GDM1 (cell line): ENCODE measurements around the gene C12orf56.
"Not testable (repeated sequence)": the region's sequence is repeated elsewhere in the genome, so short reads cannot be mapped to it uniquely, and the experiment has no call there.

ENCODE experiments used
- DNase-seq: peaks from one replicate; lab custom pipeline; 2025; lab: John Stamatoyannopoulos, UW

Gene C12orf56

GRCh38 chr12:64387197-64387816, 3.3 kb downstream of the C12orf56 start:
- DNase-seq = no peak

GRCh38 chr12:64385468-64385867, 5.1 kb downstream of the C12orf56 start:
- no peak for DNase-seq

DNA sequence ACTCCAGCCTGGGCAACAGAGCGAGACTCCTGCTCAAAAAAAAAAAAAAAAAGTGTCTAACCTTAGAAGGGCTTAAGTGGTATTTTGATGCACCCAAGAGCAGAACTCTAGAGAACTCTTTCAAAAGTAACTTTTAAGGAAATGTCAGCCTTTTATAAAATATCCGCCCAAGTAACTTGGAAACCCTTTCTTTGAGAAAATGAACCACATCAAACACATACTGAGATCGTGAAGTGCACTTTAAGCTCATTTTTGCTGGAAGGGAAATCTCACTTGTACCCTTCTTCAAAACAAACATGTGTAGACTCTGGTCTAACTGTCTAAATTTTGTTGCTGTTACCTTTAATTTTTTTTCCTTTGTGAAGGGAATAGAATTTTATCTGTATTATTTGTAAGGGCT, 5.5 kb downstream of the C12orf56 start:
- DNase-seq = no peak

- no peak for DNase-seq
Measured at GRCh38 chr12:64383675-64384074, 6.9 kb downstream of the C12orf56 start.

GRCh38 chr12:64362721-64363305, 27.7 kb downstream of the C12orf56 start:
- no peak for DNase-seq

- not testable (repeated sequence) for DNase-seq
Measured at GRCh38 chr12:64361173-64361572, 29.4 kb downstream of the C12orf56 start.

DNA sequence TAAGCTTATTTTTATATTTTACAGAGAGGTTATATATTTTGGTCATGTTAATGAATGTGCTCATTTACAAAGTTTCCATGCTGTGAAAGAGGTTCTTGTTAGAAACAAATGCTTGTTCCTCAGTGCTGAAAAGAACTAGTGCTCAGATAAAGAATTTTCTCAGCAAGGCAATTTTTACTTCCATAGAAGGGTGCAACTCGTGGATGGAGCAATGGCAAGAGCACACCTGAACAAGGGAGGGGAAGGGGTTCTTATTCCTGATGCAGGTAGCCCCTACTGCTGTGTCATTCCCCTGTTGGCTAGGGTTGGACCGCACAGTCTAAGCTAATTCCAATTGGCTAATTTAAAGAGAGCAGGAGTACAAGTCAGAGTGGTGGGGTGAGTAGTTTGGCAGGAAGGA, 34.3 kb downstream of the C12orf56 start:
- DNase-seq = not testable (repeated sequence)

GRCh38 chr12:64352181-64352580, 38.4 kb downstream of the C12orf56 start:
- no peak for DNase-seq

DNA sequence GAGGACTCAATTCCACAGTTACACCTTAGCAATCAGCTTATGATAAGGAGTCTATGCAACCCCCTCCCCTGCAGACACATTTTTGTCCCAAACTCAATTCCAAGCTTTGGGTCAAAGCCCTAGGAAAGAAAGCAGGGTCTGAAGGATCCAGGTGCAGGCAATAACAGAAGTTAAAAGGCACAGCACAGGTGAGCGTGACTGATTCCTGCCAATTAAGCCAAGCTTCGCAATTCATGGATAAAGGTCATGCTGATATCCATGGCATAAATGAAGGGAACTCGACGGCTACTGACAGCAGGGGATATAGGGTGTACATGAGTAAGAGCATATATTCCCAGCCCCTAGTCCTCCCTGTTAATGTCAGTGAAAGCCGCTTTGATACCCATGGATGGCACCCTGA, 39.3 kb downstream of the C12orf56 start:
- no peak for DNase-seq

GRCh38 chr12:64347630-64348029, 42.9 kb downstream of the C12orf56 start:
- no peak for DNase-seq

- not testable (repeated sequence) for DNase-seq
Measured at GRCh38 chr12:64344631-64345030, 45.9 kb downstream of the C12orf56 start.

- not testable (repeated sequence) for DNase-seq
Measured at GRCh38 chr12:64340546-64340945, 50.0 kb downstream of the C12orf56 start.

DNA sequence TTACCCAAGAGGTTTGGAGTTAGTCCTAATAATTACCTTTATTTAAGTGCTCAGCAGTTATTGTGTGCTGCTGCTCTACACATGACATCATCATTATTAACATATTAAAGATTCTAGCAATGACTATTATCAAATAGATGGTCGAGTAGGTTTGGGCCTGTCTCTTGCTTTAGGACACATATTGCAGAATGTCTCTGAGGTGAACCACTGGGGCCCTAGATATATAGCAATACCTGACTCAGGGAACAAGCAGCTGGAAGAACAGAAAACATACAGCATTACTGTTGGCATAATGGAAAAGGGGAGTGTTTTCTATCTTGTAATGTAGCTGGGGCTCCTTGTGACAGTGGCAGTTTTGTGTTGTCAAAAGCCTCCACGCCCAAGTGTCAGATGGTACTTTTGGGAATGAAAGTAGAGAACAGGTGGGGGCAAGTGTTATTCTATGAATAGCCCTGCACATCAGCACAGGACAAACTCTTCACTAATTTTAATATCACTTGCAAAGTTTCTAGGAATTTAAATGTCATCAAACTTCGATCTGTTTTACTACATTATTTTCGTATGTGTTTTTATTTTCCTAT, 54.6 kb downstream of the C12orf56 start:
- no peak for DNase-seq

DNA sequence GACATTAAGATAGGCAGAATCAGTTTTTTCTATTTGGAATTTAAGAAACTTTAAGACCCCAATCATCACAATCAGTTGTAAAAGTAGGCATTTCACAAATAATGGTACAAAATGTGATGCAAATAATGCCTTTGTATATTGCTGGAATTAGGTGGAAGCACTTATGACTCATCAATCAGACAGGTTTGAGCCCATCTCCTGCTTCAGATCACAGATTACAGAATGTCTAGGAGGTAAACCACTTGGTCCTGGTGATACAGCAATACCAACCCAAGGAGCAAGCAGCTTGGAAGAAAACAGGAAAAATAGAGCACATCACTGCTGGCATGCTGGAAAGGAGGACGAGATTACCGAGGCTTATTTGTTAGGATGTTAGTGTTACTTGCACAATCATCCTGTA, 57.6 kb downstream of the C12orf56 start:
- DNase-seq = no peak

- DNase-seq = no peak
Measured at GRCh38 chr12:64332296-64332695, 58.3 kb downstream of the C12orf56 start.

- DNase-seq = not testable (repeated sequence)
Measured at GRCh38 chr12:64329031-64329710, 61.4 kb downstream of the C12orf56 start.

DNA sequence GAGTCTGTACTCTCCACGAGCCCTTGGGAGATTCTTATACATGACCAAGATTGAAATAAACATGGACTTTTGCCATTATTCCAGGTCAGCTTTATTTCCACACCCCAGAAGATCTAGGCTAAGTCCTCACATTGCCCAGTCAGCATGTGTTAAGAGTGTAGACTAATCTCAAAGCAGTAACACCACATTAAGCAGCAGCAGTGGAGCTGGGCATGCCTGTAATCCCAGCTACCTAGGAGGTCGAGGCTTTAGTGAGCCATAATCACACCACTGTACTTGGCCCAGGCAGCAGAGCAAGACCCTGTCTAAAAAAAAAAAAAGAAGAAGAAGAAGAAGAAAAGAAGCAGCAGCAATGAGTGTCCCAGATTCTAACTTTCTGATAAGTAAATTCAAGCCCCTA, 65.5 kb downstream of the C12orf56 start:
- no peak for DNase-seq

GRCh38 chr12:64323476-64324225, 66.9 kb downstream of the C12orf56 start:
- DNase-seq = no peak

GRCh38 chr12:64323006-64323405, 67.6 kb downstream of the C12orf56 start:
- DNase-seq = no peak

GRCh38 chr12:64320611-64321010, 69.9 kb downstream of the C12orf56 start:
- no peak for DNase-seq

- DNase-seq = not testable (repeated sequence)
Measured at GRCh38 chr12:64319540-64320225, 70.9 kb downstream of the C12orf56 start.

GRCh38 chr12:64318605-64319004, 72.0 kb downstream of the C12orf56 start:
- no peak for DNase-seq
